22Rv1 (cell line): ENCODE results near the gene CAMK2B.
"Not testable (repeated sequence)": the region's sequence is repeated elsewhere in the genome, so short reads cannot be mapped to it uniquely, and the experiment has no call there.

Source experiments
- H3K27ac ChIP-seq: fragments of 450-650 bp; 2 replicates; pipeline ENCODE4 v1.5.1; 2017
- CTCF ChIP-seq: fragments of 450-650 bp; IDR thresholded peaks from 2 replicates; pipeline ENCODE4 v1.5.1; 2017; ENCODE audit warnings: mild to moderate bottlenecking
- ZFX ChIP-seq: fragments of 450-650 bp; IDR thresholded peaks from 2 replicates; pipeline ENCODE4 v1.6.1; 2017; ENCODE audit warnings: antibody characterized with exemption, borderline replicate concordance

CAMK2B gene

DNA sequence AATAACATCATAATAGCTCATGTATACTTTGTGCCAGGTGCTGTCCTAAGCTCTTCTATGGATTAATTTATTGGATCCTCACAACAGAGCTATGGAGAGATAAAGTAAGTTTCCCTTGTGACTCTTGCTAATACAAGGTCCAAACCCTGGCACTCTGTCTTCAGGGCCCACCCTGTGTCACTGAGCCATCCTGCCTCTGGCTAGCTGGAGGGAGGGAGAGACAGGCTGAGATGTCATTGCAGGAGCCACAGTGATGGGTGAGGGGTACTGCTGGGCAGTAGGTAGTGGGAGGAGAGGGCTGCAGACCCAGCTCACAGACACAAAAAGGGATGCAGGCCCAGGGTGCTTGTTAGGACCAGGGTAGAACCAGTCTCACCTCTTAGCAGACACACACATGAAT is 153.0 kb downstream of the CAMK2B start:
- no peak overlapping the region for H3K27ac ChIP-seq
- TF ChIP-seq CTCF: no peak
- TF ChIP-seq ZFX: no peak

DNA sequence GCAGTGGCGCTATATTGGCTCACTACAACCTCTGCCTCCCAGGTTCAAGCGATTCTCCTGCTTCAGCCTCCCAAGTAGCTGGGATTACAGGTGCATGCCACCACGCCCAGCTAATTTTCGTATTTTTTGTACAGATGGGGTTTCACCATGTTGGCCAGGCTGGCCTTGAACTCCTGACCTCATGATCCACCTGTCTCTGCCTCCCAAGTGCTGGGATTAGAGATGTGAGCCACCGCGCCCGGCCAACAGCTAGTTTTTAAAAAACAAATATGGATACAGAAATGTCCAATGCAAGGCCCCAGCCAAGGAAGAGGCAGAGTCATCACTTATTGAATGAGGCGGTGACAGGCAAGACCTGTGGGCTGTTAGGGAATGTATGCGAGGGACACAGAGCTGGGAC is 153.5 kb downstream of the CAMK2B start:
- not testable (repeated sequence) for H3K27ac ChIP-seq

DNA sequence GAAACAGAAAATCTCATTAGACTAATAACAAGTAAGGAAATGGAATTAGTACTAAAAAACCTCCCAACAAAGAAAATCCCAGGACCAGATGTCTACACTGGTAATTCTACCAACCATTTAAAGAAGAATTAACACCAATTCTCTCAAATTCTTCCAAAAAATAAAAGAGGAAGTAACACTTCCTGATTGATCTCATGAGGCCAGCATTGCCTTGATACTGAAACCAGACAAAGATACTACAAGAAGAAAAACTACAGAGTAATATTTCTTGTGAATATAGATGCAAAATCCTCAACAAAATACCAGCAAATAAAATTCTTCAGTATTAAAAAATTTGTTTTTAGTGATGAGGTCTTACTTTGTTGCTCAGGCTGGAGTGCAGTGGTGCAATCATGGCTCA is 157.5 kb downstream of the CAMK2B start:
- H3K27ac ChIP-seq: no peak overlapping the region
- no peak for TF ChIP-seq ZFX
- TF ChIP-seq CTCF: no peak
